ENCODE measurements around the gene GPR32. TPM values are rescaled to one million over a fixed set of nuclear protein-coding genes. Genes with fewer than 3 reads are reported as not detected.
"Not testable (repeated sequence)": the region's sequence is repeated elsewhere in the genome, so short reads cannot be mapped to it uniquely, and the experiment has no call there.

GPR32 gene
- total and polyA plus RNA-seq, 4 experiments from 2014 or later: not detected

- Mint-ChIP-seq H3K9me3 (peaks cover 0 to 2% (median 0%) of the 10 kb centered on the region in 8 donors), H3K27ac (no peak overlapping the region), H3K4me3 (no peak overlapping the region), H3K27me3 (peaks cover 10 to 12% of the 10 kb centered on the region in 2 donors), H3K4me1 (peaks cover 0 to 1% (median 0%) of the 10 kb centered on the region in 4 donors), H3K36me3 (no peaks in the 10 kb centered on the region)
- no peaks in the 10 kb centered on the region for H3K27me3 ChIP-seq (ENCODE audit: insufficient read depth, low read length)
- H3K36me3 ChIP-seq (ENCODE audit: insufficient read depth, low read length): no peaks in the 10 kb centered on the region
- no peak for DNase-seq
- H3K9me3 ChIP-seq (ENCODE audit: control insufficient read depth in 1 of 2, low read length in 2 of 2): no peaks in the 10 kb centered on the region
- CTCF ChIA-PET (ENCODE audit: partially characterized antibody): no interaction called here
- POLR2A ChIA-PET (ENCODE audit: partially characterized antibody): no interaction called here
- H3K27ac ChIP-seq (ENCODE audit: low read depth, low read length): no peak overlapping the region
- no peaks in the 10 kb centered on the region for H3K4me1 ChIP-seq (ENCODE audit: insufficient read depth, low read length)
- H3K4me3 ChIP-seq (ENCODE audit: low read length in 2 of 2): no peak overlapping the region
- intact Hi-C loops (cut with micrococcal nuclease): no loop called here
Observed at GRCh38 chr19:50764409-50764808, 5.9 kb upstream of the GPR32 start.

- H3K36me3 ChIP-seq (ENCODE audit: insufficient read depth, low read length); CTCF ChIA-PET (ENCODE audit: partially characterized antibody); H3K4me1 ChIP-seq (ENCODE audit: insufficient read depth, low read length); H3K27ac Mint-ChIP-seq; H3K4me1 Mint-ChIP-seq; H3K4me3 ChIP-seq (ENCODE audit: low read length in 2 of 2); POLR2A ChIA-PET (ENCODE audit: partially characterized antibody); H3K9me3 ChIP-seq (ENCODE audit: control insufficient read depth in 1 of 2, low read length in 2 of 2); DNase-seq; H3K9me3 Mint-ChIP-seq; intact Hi-C loops (cut with micrococcal nuclease); H3K36me3 Mint-ChIP-seq; H3K27ac ChIP-seq (ENCODE audit: low read depth, low read length); H3K4me3 Mint-ChIP-seq; H3K27me3 ChIP-seq (ENCODE audit: insufficient read depth, low read length): not testable (repeated sequence)
- H3K27me3 Mint-ChIP-seq: peaks cover 8 to 16% of the 10 kb centered on the region in 2 donors
Observed at GRCh38 chr19:50766746-50767145, 3.5 kb upstream of the GPR32 start.

GRCh38 chr19:50767263-50767662, 3.0 kb upstream of the GPR32 start:
- H3K4me1 Mint-ChIP-seq; H3K9me3 Mint-ChIP-seq; H3K4me3 Mint-ChIP-seq; H3K27me3 ChIP-seq (ENCODE audit: insufficient read depth, low read length); DNase-seq; intact Hi-C loops (cut with micrococcal nuclease); H3K36me3 Mint-ChIP-seq; CTCF ChIA-PET (ENCODE audit: partially characterized antibody); H3K4me3 ChIP-seq (ENCODE audit: low read length in 2 of 2); H3K4me1 ChIP-seq (ENCODE audit: insufficient read depth, low read length); H3K9me3 ChIP-seq (ENCODE audit: control insufficient read depth in 1 of 2, low read length in 2 of 2); H3K36me3 ChIP-seq (ENCODE audit: insufficient read depth, low read length); POLR2A ChIA-PET (ENCODE audit: partially characterized antibody); H3K27ac ChIP-seq (ENCODE audit: low read depth, low read length): not testable (repeated sequence)
- H3K27ac Mint-ChIP-seq: peak overlapping the region in 1 of 7 donors; percentile 37
- peaks cover 8 to 16% of the 10 kb centered on the region in 2 donors for H3K27me3 Mint-ChIP-seq

GRCh38 chr19:50768277-50768676, 2.0 kb upstream of the GPR32 start:
- Mint-ChIP-seq H3K27me3 (peaks cover 8 to 16% of the 10 kb centered on the region in 2 donors), H3K4me3 (no peak overlapping the region)
- POLR2A ChIA-PET (ENCODE audit: partially characterized antibody): no interaction called here

GRCh38 chr19:50770888-50771287, 624 bp downstream of the GPR32 start:
- Mint-ChIP-seq H3K4me3 (no peak overlapping the region), H3K27me3 (peaks cover 8 to 24% of the 10 kb centered on the region in 2 donors), H3K36me3 (peaks cover 0 to 1% of the 10 kb centered on the region in 2 donors), H3K9me3 (peaks cover 0 to 5% (median 0%) of the 10 kb centered on the region in 8 donors), H3K4me1 (peaks cover 0 to 1% (median 0%) of the 10 kb centered on the region in 4 donors), H3K27ac (no peak overlapping the region)
- intact Hi-C loops (cut with micrococcal nuclease): no loop called here
- Histone ChIP-seq H3K4me1 (ENCODE audit: insufficient read depth, low read length) (no peaks in the 10 kb centered on the region), H3K36me3 (ENCODE audit: insufficient read depth, low read length) (no peaks in the 10 kb centered on the region), H3K4me3 (ENCODE audit: low read length in 2 of 2) (no peak overlapping the region), H3K27ac (ENCODE audit: low read depth, low read length) (no peak overlapping the region), H3K27me3 (ENCODE audit: insufficient read depth, low read length) (no peaks in the 10 kb centered on the region), H3K9me3 (ENCODE audit: control insufficient read depth in 1 of 2, low read length in 2 of 2) (no peaks in the 10 kb centered on the region)
- ChIA-PET POLR2A (ENCODE audit: partially characterized antibody) (no interaction called here), CTCF (ENCODE audit: partially characterized antibody) (no interaction called here)
- no peak for DNase-seq

More at GRCh38 chr19:50768277-50768676, 2.0 kb upstream of the GPR32 start:
- Histone ChIP-seq H3K27ac (ENCODE audit: low read depth, low read length) (no peak overlapping the region), H3K9me3 (ENCODE audit: control insufficient read depth in 1 of 2, low read length in 2 of 2) (no peaks in the 10 kb centered on the region), H3K36me3 (ENCODE audit: insufficient read depth, low read length) (no peaks in the 10 kb centered on the region), H3K4me3 (ENCODE audit: low read length in 2 of 2) (no peak overlapping the region), H3K4me1 (ENCODE audit: insufficient read depth, low read length) (no peaks in the 10 kb centered on the region), H3K27me3 (ENCODE audit: insufficient read depth, low read length) (no peaks in the 10 kb centered on the region)
- CTCF ChIA-PET (ENCODE audit: partially characterized antibody): no interaction called here
- Mint-ChIP-seq H3K36me3 (no peaks in the 10 kb centered on the region), H3K4me1 (peaks cover 0 to 1% (median 0%) of the 10 kb centered on the region in 4 donors), H3K27ac (no peak overlapping the region), H3K9me3 (no peaks in the 10 kb centered on the region)
- DNase-seq: no peak
- intact Hi-C loops (cut with micrococcal nuclease): no loop called here

GRCh38 chr19:50772476-50772875, 2.2 kb downstream of the GPR32 start:
- peaks cover 0 to 13% (median 3%) of the 10 kb centered on the region in 8 donors for H3K9me3 Mint-ChIP-seq
- intact Hi-C loops (cut with micrococcal nuclease): no loop called here
- H3K27ac ChIP-seq (ENCODE audit: low read depth, low read length): no peak overlapping the region
- no peaks in the 10 kb centered on the region for H3K4me1 ChIP-seq (ENCODE audit: insufficient read depth, low read length)
- H3K4me1 Mint-ChIP-seq: peaks cover 0 to 1% (median 0%) of the 10 kb centered on the region in 4 donors
- no peak overlapping the region for H3K4me3 ChIP-seq (ENCODE audit: low read length in 2 of 2)
- peaks cover 5 to 21% of the 10 kb centered on the region in 2 donors for H3K27me3 Mint-ChIP-seq
- H3K36me3 Mint-ChIP-seq: peaks cover 0 to 1% of the 10 kb centered on the region in 2 donors
- no peak for DNase-seq
- H3K9me3 ChIP-seq (ENCODE audit: control insufficient read depth in 1 of 2, low read length in 2 of 2): no peaks in the 10 kb centered on the region
- H3K27me3 ChIP-seq (ENCODE audit: insufficient read depth, low read length): peaks cover 3% of the 10 kb centered on the region
- POLR2A ChIA-PET (ENCODE audit: partially characterized antibody): no interaction called here
- H3K4me3 Mint-ChIP-seq: no peak overlapping the region
- no peak overlapping the region for H3K27ac Mint-ChIP-seq
- CTCF ChIA-PET (ENCODE audit: partially characterized antibody): no interaction called here
- H3K36me3 ChIP-seq (ENCODE audit: insufficient read depth, low read length): no peaks in the 10 kb centered on the region

GRCh38 chr19:50772912-50773311, 2.6 kb downstream of the GPR32 start:
- H3K4me1 Mint-ChIP-seq; H3K4me1 ChIP-seq (ENCODE audit: insufficient read depth, low read length); H3K27me3 ChIP-seq (ENCODE audit: insufficient read depth, low read length); H3K4me3 ChIP-seq (ENCODE audit: low read length in 2 of 2); CTCF ChIA-PET (ENCODE audit: partially characterized antibody); H3K4me3 Mint-ChIP-seq; H3K9me3 ChIP-seq (ENCODE audit: control insufficient read depth in 1 of 2, low read length in 2 of 2); intact Hi-C loops (cut with micrococcal nuclease); H3K36me3 Mint-ChIP-seq; H3K27ac ChIP-seq (ENCODE audit: low read depth, low read length); DNase-seq; H3K36me3 ChIP-seq (ENCODE audit: insufficient read depth, low read length); POLR2A ChIA-PET (ENCODE audit: partially characterized antibody); H3K27ac Mint-ChIP-seq: not testable (repeated sequence)
- H3K9me3 Mint-ChIP-seq: peaks cover 0 to 13% (median 4%) of the 10 kb centered on the region in 8 donors
- H3K27me3 Mint-ChIP-seq: peaks cover 8 to 24% of the 10 kb centered on the region in 2 donors

GRCh38 chr19:50773454-50773853, 3.2 kb downstream of the GPR32 start:
- H3K27ac Mint-ChIP-seq; H3K4me1 Mint-ChIP-seq; H3K4me1 ChIP-seq (ENCODE audit: insufficient read depth, low read length); H3K9me3 ChIP-seq (ENCODE audit: control insufficient read depth in 1 of 2, low read length in 2 of 2); POLR2A ChIA-PET (ENCODE audit: partially characterized antibody); intact Hi-C loops (cut with micrococcal nuclease); CTCF ChIA-PET (ENCODE audit: partially characterized antibody); H3K27ac ChIP-seq (ENCODE audit: low read depth, low read length); H3K4me3 Mint-ChIP-seq; H3K36me3 ChIP-seq (ENCODE audit: insufficient read depth, low read length); H3K27me3 ChIP-seq (ENCODE audit: insufficient read depth, low read length); H3K36me3 Mint-ChIP-seq; DNase-seq; H3K4me3 ChIP-seq (ENCODE audit: low read length in 2 of 2): not testable (repeated sequence)
- peaks cover 0 to 13% (median 4%) of the 10 kb centered on the region in 8 donors for H3K9me3 Mint-ChIP-seq
- H3K27me3 Mint-ChIP-seq: peaks cover 12 to 30% of the 10 kb centered on the region in 2 donors

All from CD4-positive, alpha-beta memory T cell (primary cell).